ENCODE results near the gene PDE5A.

GRCh38 chr4:119477412-119478053 is 151.1 kb downstream of the PDE5A start:
- TF ChIP-seq REST (IDR thresholded peaks at IDR 0.05; ENCODE audit: insufficient read depth in 1 of 2, low read depth in 2 of 2, low read length in 2 of 2), result no peak
- no peak for TF ChIP-seq POLR2AphosphoS5 (IDR thresholded peaks at IDR 0.05; ENCODE audit: low read depth, low read length)
- TF ChIP-seq FOXP2 (optimal IDR thresholded peaks at IDR 0.05; ENCODE audit: borderline replicate concordance, extremely low read depth, extremely low read length, insufficient read depth), result no peak
- TF ChIP-seq TAF1 (IDR thresholded peaks at IDR 0.05; ENCODE audit: borderline replicate concordance, insufficient read depth, low read length), result no peak
- TF ChIP-seq SIN3A (IDR thresholded peaks at IDR 0.05; ENCODE audit: borderline replicate concordance, insufficient read depth, low read length), result no peak

All from PFSK-1 (cell line).